Subcutaneous preadipocyte (primary cell): ENCODE data around the gene TARS1. TPM values are rescaled to one million over a fixed set of nuclear protein-coding genes. Genes with fewer than 3 reads are reported as not detected.

ENCODE experiments used
- total RNA-seq: library from RNA; depleted of rRNA; stranded (reverse); fragments of >200 nt; gene quantifications from 2 replicates; pipeline ENCODE4 v1.2.3, GENCODE V29; 2012

TARS1 gene
- 215 and 243 TPM in 2 replicates for total RNA-seq

DNA sequence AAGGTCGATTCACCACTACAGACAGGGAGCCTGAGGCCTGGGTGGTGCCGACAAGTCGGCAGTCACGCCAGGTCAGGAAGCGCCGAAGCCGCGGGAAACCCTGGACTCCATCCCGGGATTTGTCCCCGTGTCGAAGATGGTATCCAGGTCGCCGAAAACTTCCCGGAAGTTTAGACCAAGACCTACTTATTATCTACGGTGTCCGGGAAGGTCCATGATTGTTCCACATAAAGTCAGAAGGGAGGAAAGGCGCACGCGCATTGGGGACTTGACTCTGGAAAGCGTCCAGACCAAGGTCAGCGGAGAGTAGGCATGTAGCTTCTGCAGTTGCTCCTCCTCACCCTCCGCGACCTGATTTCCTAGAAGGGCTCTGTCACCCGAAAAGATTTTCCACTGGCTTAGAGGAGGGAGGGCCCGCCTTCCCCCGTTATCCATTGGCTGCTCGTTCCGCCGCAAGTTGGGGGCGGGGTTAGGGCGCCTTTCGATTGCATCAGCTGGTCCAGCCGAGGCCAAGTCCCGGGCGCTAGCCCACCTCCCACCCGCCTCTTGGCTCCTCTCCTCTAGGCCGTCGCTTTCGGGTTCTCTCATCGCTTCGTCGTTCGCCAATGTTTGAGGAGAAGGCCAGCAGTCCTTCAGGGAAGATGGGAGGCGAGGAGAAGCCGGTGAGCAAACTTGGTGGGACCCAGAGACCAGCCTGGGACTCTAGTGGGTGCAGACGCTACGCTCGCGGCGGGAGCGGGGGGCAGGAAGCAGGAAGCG lies at the start of gene TARS1:
Gene TARS1 (plus strand): TSS at position 484 of the 759 bp plus-strand sequence. CDS start 122 bp downstream, at position 606.

